Endodermal cell (in vitro differentiated cells): ENCODE measurements around the gene OR2A14. TPM values are rescaled to one million over a fixed set of nuclear protein-coding genes. Genes with fewer than 3 reads are reported as not detected.
"Not testable (repeated sequence)": the region's sequence is repeated elsewhere in the genome, so short reads cannot be mapped to it uniquely, and the experiment has no call there.

ENCODE experiments used
- DNase-seq: peaks from one replicate; pipeline ENCODE4 v3.0.0-alpha.2; 2017
- H3K27ac ChIP-seq: 2 replicates; pipeline ENCODE4 v1.5.1; 2013; ENCODE audit warnings: mild to moderate bottlenecking, low read depth, low read length, moderate library complexity
- H3K27me3 ChIP-seq: 2 replicates; pipeline ENCODE4 v1.6.1; 2013; ENCODE audit warnings: mild to moderate bottlenecking, low read length, moderate library complexity; ENCODE audit not compliant: insufficient read depth, control insufficient read depth, poor library complexity, severe bottlenecking
- H3K36me3 ChIP-seq: 2 replicates; pipeline ENCODE4 v1.7.0; 2013; ENCODE audit warnings: mild to moderate bottlenecking, low read length, moderate library complexity; ENCODE audit not compliant: control insufficient read depth, insufficient read depth
- H3K4me1 ChIP-seq: one replicate; pipeline ENCODE4 v1.7.0; 2013; ENCODE audit warnings: low read length; ENCODE audit not compliant: control insufficient read depth, insufficient read depth
- H3K4me3 ChIP-seq: 2 replicates; pipeline ENCODE4 v1.5.1; 2013; ENCODE audit warnings: mild to moderate bottlenecking, low read length, moderate library complexity
- H3K9ac ChIP-seq: 2 replicates; pipeline ENCODE4 v1.6.1; 2013; ENCODE audit warnings: mild to moderate bottlenecking, low read length, moderate library complexity; ENCODE audit not compliant: poor library complexity, severe bottlenecking; ENCODE audit errors: extremely low read depth
- H3K9me3 ChIP-seq: 2 replicates; pipeline ENCODE4 v1.6.1; 2013; ENCODE audit warnings: mild to moderate bottlenecking, low read length, moderate library complexity; ENCODE audit not compliant: control insufficient read depth
- H3K27ac Mint-ChIP-seq: 2 replicates; pipeline ENCODE4 v1.8.0; 2020; ENCODE audit warnings: mixed read lengths
- H3K27me3 Mint-ChIP-seq: 2 replicates; pipeline ENCODE4 v1.8.0; 2021; ENCODE audit warnings: mild to moderate bottlenecking, mixed read lengths; ENCODE audit not compliant: insufficient read depth
- H3K36me3 Mint-ChIP-seq: 2 replicates; pipeline ENCODE4 v1.8.0; 2020; ENCODE audit warnings: low read depth, mixed read lengths
- H3K4me1 Mint-ChIP-seq: 2 replicates; pipeline ENCODE4 v1.8.0; 2020; ENCODE audit warnings: mixed read lengths
- H3K4me3 Mint-ChIP-seq: 2 replicates; pipeline ENCODE4 v1.8.0; 2020; ENCODE audit warnings: mild to moderate bottlenecking, moderate library complexity, mixed read lengths
- H3K9me3 Mint-ChIP-seq: 2 replicates; pipeline ENCODE4 v1.8.0; 2020; ENCODE audit warnings: mild to moderate bottlenecking, mixed read lengths
- CTCF ChIP-seq: fragments of 200-600 bp; sonication (generic); conservative IDR thresholded peaks from 2 replicates; pipeline ENCODE4 v1.5.0; 2021; ENCODE audit warnings: antibody characterized with exemption, mild to moderate bottlenecking
- WGBS, 2 experiments: methylation state at CpG; one replicate each; pipeline versions ENCODE4 v1.1.5 to v1.1.7; 2013; ENCODE audit warnings: missing lambda C conversion rate in 2 of 2, mixed read lengths in 1 of 2; ENCODE audit not compliant: insufficient coverage in 1 of 2, insufficient read length in 1 of 2; 5-methylcytosine and 5-hydroxymethylcytosine counted together
- total RNA-seq, 2 donors: library from RNA; stranded (reverse); fragmentation: NEBNext Ultra II Directional in 1 of 2; extraction: Animal tissue kit (Norgen Biotek cat#: 25700) in 1 of 2; gene quantifications; 2 replicates in 1 of 2; 3 replicates in 1 of 2; pipeline ENCODE4 v1.2.1, GENCODE V29; 2021

OR2A14 gene
- total RNA-seq, 2 donors from 2014 or later: not detected

GRCh38 chr7:144113651-144114050 lies 9.3 kb upstream of the OR2A14 start:
- no peak overlapping the region for H3K4me3 ChIP-seq
- no peak for TF ChIP-seq CTCF
- H3K27ac Mint-ChIP-seq: no peak overlapping the region
- H3K27me3 ChIP-seq: no peaks in the 10 kb centered on the region
- no peaks in the 10 kb centered on the region for H3K36me3 Mint-ChIP-seq
- WGBS, 2 experiments: 59 to 100% methylated on average over 1 of the region's 1 CpG
- peaks cover 2% of the 10 kb centered on the region for H3K27me3 Mint-ChIP-seq
- H3K9ac ChIP-seq: no peak overlapping the region
- no peaks in the 10 kb centered on the region for H3K9me3 ChIP-seq
- H3K27ac ChIP-seq: no peak overlapping the region
- no peaks in the 10 kb centered on the region for H3K4me1 ChIP-seq
- DNase-seq: no peak
- no peaks in the 10 kb centered on the region for H3K4me1 Mint-ChIP-seq
- H3K36me3 ChIP-seq: no peaks in the 10 kb centered on the region
- no peak overlapping the region for H3K4me3 Mint-ChIP-seq
- H3K9me3 Mint-ChIP-seq: no peaks in the 10 kb centered on the region

DNA sequence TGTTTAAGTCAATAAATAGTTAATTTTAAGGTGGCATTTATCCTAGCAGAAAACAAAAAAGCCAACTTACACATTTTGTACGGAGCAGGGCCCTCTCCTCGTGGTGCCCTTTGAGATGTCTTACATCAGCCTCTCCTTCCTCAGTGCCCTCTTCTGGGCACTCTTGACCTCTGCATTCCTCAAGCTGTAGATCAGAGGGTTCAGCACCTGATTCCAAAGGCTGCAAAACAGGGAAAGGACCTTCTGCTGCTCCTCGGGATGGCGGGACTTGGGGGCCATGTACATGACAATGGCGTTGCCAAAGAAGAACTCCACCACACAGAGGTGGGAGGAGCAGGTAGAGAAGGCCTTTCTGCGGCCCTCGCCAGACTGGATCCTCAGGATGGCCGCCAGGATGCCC lies 4.6 kb upstream of the OR2A14 start:
- no peaks in the 10 kb centered on the region for H3K36me3 ChIP-seq
- H3K9me3 ChIP-seq: no peaks in the 10 kb centered on the region
- peak; percentile 52 for DNase-seq
- H3K27ac Mint-ChIP-seq: no peak overlapping the region
- no peak overlapping the region for H3K4me3 ChIP-seq
- peaks cover 2% of the 10 kb centered on the region for H3K27me3 Mint-ChIP-seq
- peak; percentile 32 for TF ChIP-seq CTCF
- no peak overlapping the region for H3K9ac ChIP-seq
- H3K4me3 Mint-ChIP-seq: no peak overlapping the region
- no peaks in the 10 kb centered on the region for H3K27me3 ChIP-seq
- H3K27ac ChIP-seq: no peak overlapping the region
- H3K4me1 Mint-ChIP-seq: no peaks in the 10 kb centered on the region
- 70 to 85% methylated on average over 3 to 8 of the region's 8 CpGs for WGBS, 2 experiments
- H3K36me3 Mint-ChIP-seq: no peaks in the 10 kb centered on the region
- peaks cover 1% of the 10 kb centered on the region for H3K9me3 Mint-ChIP-seq
- H3K4me1 ChIP-seq: no peaks in the 10 kb centered on the region

DNA sequence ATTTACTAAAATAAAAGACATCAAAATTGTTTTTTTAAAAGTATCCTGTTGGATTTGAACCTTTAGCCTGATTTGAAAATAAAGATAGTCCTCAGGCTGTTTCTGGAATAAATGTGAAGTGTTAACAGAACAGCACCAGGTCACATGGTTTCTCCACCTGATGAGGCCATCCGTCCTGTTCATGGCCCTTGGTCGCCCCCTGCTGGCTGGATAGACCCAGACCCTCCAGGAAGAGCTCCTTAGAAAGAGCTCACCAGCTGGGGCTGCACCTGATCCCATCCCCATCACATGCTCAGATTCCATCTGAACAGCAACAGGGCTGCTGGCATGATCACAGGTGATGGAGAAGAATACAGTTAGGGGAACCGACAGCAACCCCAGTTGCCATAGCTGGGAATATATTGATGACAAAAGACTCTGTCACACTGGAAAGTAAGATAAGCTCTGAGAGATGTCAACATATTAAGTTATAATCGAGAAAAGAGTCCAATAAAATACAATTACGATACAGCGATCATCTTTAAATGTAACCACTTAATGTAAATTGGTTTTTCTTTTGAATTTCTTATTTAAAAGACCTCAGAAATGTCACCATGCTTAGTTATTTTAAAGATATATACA lies 4.8 kb downstream of the OR2A14 start:
- no peaks in the 10 kb centered on the region for H3K9me3 Mint-ChIP-seq
- Histone ChIP-seq H3K4me3 (no peak overlapping the region), H3K27ac (no peak overlapping the region), H3K4me1 (no peaks in the 10 kb centered on the region), H3K9me3 (no peaks in the 10 kb centered on the region), H3K36me3 (no peaks in the 10 kb centered on the region), H3K27me3 (no peaks in the 10 kb centered on the region), H3K9ac (no peak overlapping the region)
- TF ChIP-seq CTCF: peak; percentile 97
- no peaks in the 10 kb centered on the region for H3K27me3 Mint-ChIP-seq
- no peak overlapping the region for H3K27ac Mint-ChIP-seq
- 0 to 51% methylated on average over 3 to 6 of the region's 6 CpGs for WGBS, 2 experiments
- no peaks in the 10 kb centered on the region for H3K36me3 Mint-ChIP-seq
- no peaks in the 10 kb centered on the region for H3K4me1 Mint-ChIP-seq
- H3K4me3 Mint-ChIP-seq: no peak overlapping the region
- DNase-seq: peak; percentile 98

DNA sequence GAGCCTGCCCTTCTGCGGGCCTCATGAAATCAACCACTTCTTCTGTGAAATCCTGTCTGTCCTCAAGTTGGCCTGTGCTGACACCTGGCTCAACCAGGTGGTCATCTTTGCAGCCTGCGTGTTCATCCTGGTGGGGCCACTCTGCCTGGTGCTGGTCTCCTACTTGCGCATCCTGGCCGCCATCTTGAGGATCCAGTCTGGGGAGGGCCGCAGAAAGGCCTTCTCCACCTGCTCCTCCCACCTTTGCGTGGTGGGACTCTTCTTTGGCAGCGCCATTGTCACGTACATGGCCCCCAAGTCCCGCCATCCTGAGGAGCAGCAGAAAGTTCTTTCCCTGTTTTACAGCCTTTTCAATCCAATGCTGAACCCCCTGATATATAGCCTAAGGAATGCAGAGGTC lies 6.6 kb downstream of the OR2A14 start:
- not testable (repeated sequence) for H3K4me3 ChIP-seq, H3K27me3 ChIP-seq, H3K36me3 ChIP-seq, H3K4me1 Mint-ChIP-seq, H3K4me1 ChIP-seq, H3K27me3 Mint-ChIP-seq, H3K27ac Mint-ChIP-seq, H3K36me3 Mint-ChIP-seq, H3K9ac ChIP-seq, H3K4me3 Mint-ChIP-seq, H3K27ac ChIP-seq, DNase-seq, H3K9me3 ChIP-seq, H3K9me3 Mint-ChIP-seq
- WGBS, 2 experiments: 88 to 96% methylated on average over 6 to 9 of the region's 9 CpGs
